ENCODE measurements around the gene AHCTF1.
"Not testable (repeated sequence)": the region's sequence is repeated elsewhere in the genome, so short reads cannot be mapped to it uniquely, and the experiment has no call there.

GRCh38 chr1:246885389-246885788 is 46.4 kb downstream of the AHCTF1 start:
- TF ChIP-seq CTCF, POLR2A (IDR thresholded peaks at IDR 0.05): not testable (repeated sequence)

All from right lobe of liver (tissue), 4 donors.